ENCODE measurements around the gene TMEM62.
"Not testable (repeated sequence)": the region's sequence is repeated elsewhere in the genome, so short reads cannot be mapped to it uniquely, and the experiment has no call there.

The TMEM62 gene

GRCh38 chr15:43105077-43105736, 28.2 kb upstream of the TMEM62 start:
- Histone ChIP-seq H3K9ac (ENCODE audit: low read depth, low read length) (peak overlapping the region; percentile 96), H3K9me3 (ENCODE audit: control insufficient read depth, insufficient read depth, low read length) (no peaks in the 10 kb centered on the region), H3K4me1 (ENCODE audit: insufficient read depth, low read length) (no peaks in the 10 kb centered on the region), H3K36me3 (ENCODE audit: insufficient read depth, low read length) (no peaks in the 10 kb centered on the region; the same call in 1 of the 2 replicates)

- no peaks in the 10 kb centered on the region for H3K9me3 ChIP-seq (ENCODE audit: control insufficient read depth, insufficient read depth, low read length)
- no peaks in the 10 kb centered on the region for H3K4me1 ChIP-seq (ENCODE audit: insufficient read depth, low read length)
- H3K36me3 ChIP-seq (ENCODE audit: insufficient read depth, low read length): no peaks in the 10 kb centered on the region
- H3K9ac ChIP-seq (ENCODE audit: low read depth, low read length): peak within 1 kb of the TSS; percentile 96
Observed at GRCh38 chr15:43105778-43106485, 27.5 kb upstream of the TMEM62 start, which contains the start of gene UBR1. Gene UBR1 (minus strand): TSS chr15:43106038. CDS start chr15:43106022, 16 bp downstream.

- H3K9me3 ChIP-seq (ENCODE audit: control insufficient read depth, insufficient read depth, low read length): no peaks in the 10 kb centered on the region
- peak overlapping the region; percentile 96 for H3K9ac ChIP-seq (ENCODE audit: low read depth, low read length)
- H3K4me1 ChIP-seq (ENCODE audit: insufficient read depth, low read length): no peaks in the 10 kb centered on the region
- no peaks in the 10 kb centered on the region for H3K36me3 ChIP-seq (ENCODE audit: insufficient read depth, low read length)
Observed at GRCh38 chr15:43106486-43106829, 26.9 kb upstream of the TMEM62 start.

- no peaks in the 10 kb centered on the region for H3K9me3 ChIP-seq (ENCODE audit: control insufficient read depth, insufficient read depth, low read length)
- no peaks in the 10 kb centered on the region for H3K4me1 ChIP-seq (ENCODE audit: insufficient read depth, low read length)
- no peaks in the 10 kb centered on the region for H3K36me3 ChIP-seq (ENCODE audit: insufficient read depth, low read length)
- H3K9ac ChIP-seq (ENCODE audit: low read depth, low read length): no peak overlapping the region
Observed at GRCh38 chr15:43107751-43108150, 25.6 kb upstream of the TMEM62 start.

GRCh38 chr15:43111354-43111753, 22.0 kb upstream of the TMEM62 start:
- H3K9me3 ChIP-seq (ENCODE audit: control insufficient read depth, insufficient read depth, low read length): no peaks in the 10 kb centered on the region
- no peaks in the 10 kb centered on the region for H3K36me3 ChIP-seq (ENCODE audit: insufficient read depth, low read length)
- no peak overlapping the region for H3K9ac ChIP-seq (ENCODE audit: low read depth, low read length)
- H3K4me1 ChIP-seq (ENCODE audit: insufficient read depth, low read length): no peaks in the 10 kb centered on the region

GRCh38 chr15:43118286-43118685, 15.1 kb upstream of the TMEM62 start:
- Histone ChIP-seq H3K36me3 (ENCODE audit: insufficient read depth, low read length) (no peaks in the 10 kb centered on the region), H3K9me3 (ENCODE audit: control insufficient read depth, insufficient read depth, low read length) (no peaks in the 10 kb centered on the region), H3K4me1 (ENCODE audit: insufficient read depth, low read length) (no peaks in the 10 kb centered on the region), H3K9ac (ENCODE audit: low read depth, low read length) (no peak overlapping the region)

GRCh38 chr15:43118829-43119228, 14.6 kb upstream of the TMEM62 start:
- Histone ChIP-seq H3K9ac (ENCODE audit: low read depth, low read length) (no peak overlapping the region), H3K36me3 (ENCODE audit: insufficient read depth, low read length) (no peaks in the 10 kb centered on the region)

GRCh38 chr15:43121863-43122262, 11.5 kb upstream of the TMEM62 start:
- no peaks in the 10 kb centered on the region for H3K9me3 ChIP-seq (ENCODE audit: control insufficient read depth, insufficient read depth, low read length)
- no peaks in the 10 kb centered on the region for H3K36me3 ChIP-seq (ENCODE audit: insufficient read depth, low read length)
- H3K4me1 ChIP-seq (ENCODE audit: insufficient read depth, low read length): no peaks in the 10 kb centered on the region
- no peak overlapping the region for H3K9ac ChIP-seq (ENCODE audit: low read depth, low read length)

More at GRCh38 chr15:43118829-43119228, 14.6 kb upstream of the TMEM62 start:
- Histone ChIP-seq H3K9me3 (ENCODE audit: control insufficient read depth, insufficient read depth, low read length) (no peaks in the 10 kb centered on the region), H3K4me1 (ENCODE audit: insufficient read depth, low read length) (no peaks in the 10 kb centered on the region)

GRCh38 chr15:43125100-43125661, 8.2 kb upstream of the TMEM62 start:
- H3K4me1 ChIP-seq (ENCODE audit: insufficient read depth, low read length): no peaks in the 10 kb centered on the region
- no peak overlapping the region for H3K9ac ChIP-seq (ENCODE audit: low read depth, low read length)
- H3K9me3 ChIP-seq (ENCODE audit: control insufficient read depth, insufficient read depth, low read length): no peaks in the 10 kb centered on the region
- no peaks in the 10 kb centered on the region for H3K36me3 ChIP-seq (ENCODE audit: insufficient read depth, low read length)

GRCh38 chr15:43126356-43126755, 7.0 kb upstream of the TMEM62 start:
- no peak overlapping the region for H3K9ac ChIP-seq (ENCODE audit: low read depth, low read length)
- H3K9me3 ChIP-seq (ENCODE audit: control insufficient read depth, insufficient read depth, low read length): no peaks in the 10 kb centered on the region
- no peaks in the 10 kb centered on the region for H3K4me1 ChIP-seq (ENCODE audit: insufficient read depth, low read length)
- H3K36me3 ChIP-seq (ENCODE audit: insufficient read depth, low read length): no peaks in the 10 kb centered on the region

GRCh38 chr15:43127752-43128151, 5.6 kb upstream of the TMEM62 start:
- no peaks in the 10 kb centered on the region for H3K9me3 ChIP-seq (ENCODE audit: control insufficient read depth, insufficient read depth, low read length)
- no peaks in the 10 kb centered on the region for H3K36me3 ChIP-seq (ENCODE audit: insufficient read depth, low read length)
- H3K9ac ChIP-seq (ENCODE audit: low read depth, low read length): no peak overlapping the region
- no peaks in the 10 kb centered on the region for H3K4me1 ChIP-seq (ENCODE audit: insufficient read depth, low read length)

GRCh38 chr15:43128174-43128979, 5.0 kb upstream of the TMEM62 start:
- H3K36me3 ChIP-seq (ENCODE audit: insufficient read depth, low read length); H3K9ac ChIP-seq (ENCODE audit: low read depth, low read length); H3K4me1 ChIP-seq (ENCODE audit: insufficient read depth, low read length); H3K9me3 ChIP-seq (ENCODE audit: control insufficient read depth, insufficient read depth, low read length): not testable (repeated sequence)

GRCh38 chr15:43128980-43129335, 4.4 kb upstream of the TMEM62 start:
- Histone ChIP-seq H3K4me1 (ENCODE audit: insufficient read depth, low read length) (no peaks in the 10 kb centered on the region), H3K9me3 (ENCODE audit: control insufficient read depth, insufficient read depth, low read length) (no peaks in the 10 kb centered on the region), H3K9ac (ENCODE audit: low read depth, low read length) (no peak overlapping the region), H3K36me3 (ENCODE audit: insufficient read depth, low read length) (no peaks in the 10 kb centered on the region)

- H3K9me3 ChIP-seq (ENCODE audit: control insufficient read depth, insufficient read depth, low read length): no peaks in the 10 kb centered on the region
- H3K4me1 ChIP-seq (ENCODE audit: insufficient read depth, low read length): 0 out of 2 replicates have a peak, but pooled peaks cover 8% of the 10 kb centered on the region
- H3K36me3 ChIP-seq (ENCODE audit: insufficient read depth, low read length): no peaks in the 10 kb centered on the region
- H3K9ac ChIP-seq (ENCODE audit: low read depth, low read length): peak overlapping the region; percentile 61; the same call in 1 of the 2 replicates
Observed at GRCh38 chr15:43132830-43133429, 456 bp upstream of the TMEM62 start.
